Urinary bladder (tissue), 4 donors: ENCODE results near the gene FPR2. TPM values are rescaled to one million over a fixed set of nuclear protein-coding genes. Genes with fewer than 3 reads are reported as not detected.

ENCODE experiments used
- DNase-seq: peaks from one replicate; pipeline ENCODE4 v3.0.0-alpha.2; 2015; ENCODE audit errors: extremely low spot score
- H3K27ac ChIP-seq: one replicate; pipeline ENCODE4 v1.5.1; 2013; ENCODE audit warnings: low read depth, mild to moderate bottlenecking, moderate library complexity
- H3K36me3 ChIP-seq: one replicate; pipeline ENCODE4 v1.6.1; 2013; ENCODE audit warnings: mild to moderate bottlenecking, moderate library complexity; ENCODE audit not compliant: insufficient read depth
- H3K4me1 ChIP-seq: one replicate; pipeline ENCODE4 v1.6.1; 2013; ENCODE audit warnings: mild to moderate bottlenecking, moderate library complexity; ENCODE audit not compliant: insufficient read depth
- H3K4me3 ChIP-seq: one replicate; pipeline ENCODE4 v1.5.1; 2013; ENCODE audit warnings: low read depth, low read length
- WGBS: extraction: QIAGEN DNeasy Blood & Tissue Kit; methylation state at CpG from one replicate; pipeline ENCODE4 v1.1.7; 2013; 5-methylcytosine and 5-hydroxymethylcytosine counted together
- polyA plus RNA-seq: library from polyadenylated mRNA; stranded (reverse); fragments of 200-250 nt; gene quantifications from one replicate; pipeline ENCODE4 v1.2.3, GENCODE V29; 2013
- total RNA-seq: library from RNA; depleted of rRNA; stranded (reverse); fragments of >200 nt; gene quantifications from one replicate; pipeline ENCODE4 v1.2.3, GENCODE V29; 2014
- donor health status: healthy with polysubstance abuse.
- donor health status: healthy.

The FPR2 gene
- total and polyA plus RNA-seq, 2 donors: 1.0 to 4.9 TPM

DNA sequence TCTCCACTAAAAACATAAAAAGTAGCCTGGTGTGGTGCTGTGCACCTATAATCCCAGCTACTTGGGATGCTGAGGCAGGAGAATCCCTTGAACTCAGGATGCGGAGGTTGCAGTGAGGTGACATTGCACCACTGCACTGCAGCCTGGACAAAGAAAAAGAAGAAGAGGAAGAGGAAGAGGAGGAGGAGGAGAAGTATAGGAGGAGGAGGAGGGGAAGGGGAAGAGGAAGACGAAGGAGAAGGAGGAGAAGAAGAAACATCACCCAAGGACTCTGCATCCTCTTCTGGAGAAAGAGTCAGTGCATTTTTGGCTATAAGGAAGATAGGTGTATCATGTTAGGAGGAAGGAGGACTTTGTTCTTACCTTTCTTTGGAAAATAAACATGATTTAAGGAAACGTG lies 21.0 kb downstream of the FPR2 start:
- Histone ChIP-seq H3K4me1 (no peaks in the 10 kb centered on the region), H3K27ac (no peak overlapping the region), H3K36me3 (no peaks in the 10 kb centered on the region), H3K4me3 (no peak overlapping the region)
- DNase-seq: no peak
- 50% methylated on average over 3 of the region's 3 CpGs for WGBS

DNA sequence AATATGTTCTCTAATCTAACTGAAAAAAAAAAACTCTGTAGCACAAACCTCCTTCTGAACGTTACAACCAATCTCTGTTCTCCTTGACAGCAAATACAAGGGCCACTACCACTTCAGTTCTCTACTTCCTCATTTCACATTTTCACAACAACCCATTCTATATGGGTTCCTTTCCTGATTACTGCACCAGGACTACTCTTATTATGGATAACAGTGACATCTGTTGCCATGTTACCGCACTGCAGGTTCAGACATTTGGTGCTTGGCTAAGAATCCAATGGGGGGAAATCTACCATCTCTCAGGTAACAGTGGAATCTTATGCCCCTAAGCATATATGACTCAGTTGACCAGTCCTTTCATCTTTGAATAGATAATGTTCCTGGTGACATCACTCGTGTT lies 22.4 kb downstream of the FPR2 start:
- no peak for DNase-seq
- 33% methylated on average over 3 of the region's 3 CpGs for whole genome bisulfite sequencing
- no peak overlapping the region for H3K4me3 ChIP-seq
- H3K36me3 ChIP-seq: no peaks in the 10 kb centered on the region
- no peak overlapping the region for H3K27ac ChIP-seq
- H3K4me1 ChIP-seq: no peaks in the 10 kb centered on the region

DNA sequence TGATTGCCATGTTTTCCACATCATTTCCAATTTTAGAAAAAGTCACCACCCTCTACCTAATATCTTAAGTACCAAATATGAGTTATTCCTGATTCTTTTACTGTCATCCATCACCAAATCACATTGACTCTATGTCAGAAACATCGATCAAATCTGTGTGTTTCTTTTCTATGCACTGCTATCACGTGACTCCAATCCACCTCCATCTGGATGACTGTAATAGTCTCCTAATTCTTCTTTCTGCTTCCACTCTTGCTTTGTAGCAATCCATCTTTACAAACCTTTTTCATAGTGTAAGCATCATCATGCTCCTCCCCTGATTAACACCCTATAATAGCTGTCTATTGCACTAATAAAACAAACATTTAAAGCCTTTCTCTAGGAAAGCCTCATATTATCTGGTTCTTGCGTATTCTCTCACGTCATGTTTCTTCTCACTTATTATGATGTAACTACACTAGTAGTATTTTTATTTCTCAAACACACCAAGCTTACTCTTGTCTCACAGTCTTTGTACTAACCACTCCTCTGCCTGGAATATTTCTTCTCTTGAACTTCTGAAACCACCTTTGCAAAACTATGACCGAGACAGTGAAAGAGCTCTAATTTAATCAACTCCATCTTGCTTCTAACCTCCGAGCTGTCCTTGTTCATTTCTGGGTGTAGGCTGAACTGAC lies 23.3 kb downstream of the FPR2 start:
- whole genome bisulfite sequencing: 56% methylated on average over 6 of the region's 6 CpGs
- H3K4me1 ChIP-seq: no peaks in the 10 kb centered on the region
- no peak overlapping the region for H3K27ac ChIP-seq

DNA sequence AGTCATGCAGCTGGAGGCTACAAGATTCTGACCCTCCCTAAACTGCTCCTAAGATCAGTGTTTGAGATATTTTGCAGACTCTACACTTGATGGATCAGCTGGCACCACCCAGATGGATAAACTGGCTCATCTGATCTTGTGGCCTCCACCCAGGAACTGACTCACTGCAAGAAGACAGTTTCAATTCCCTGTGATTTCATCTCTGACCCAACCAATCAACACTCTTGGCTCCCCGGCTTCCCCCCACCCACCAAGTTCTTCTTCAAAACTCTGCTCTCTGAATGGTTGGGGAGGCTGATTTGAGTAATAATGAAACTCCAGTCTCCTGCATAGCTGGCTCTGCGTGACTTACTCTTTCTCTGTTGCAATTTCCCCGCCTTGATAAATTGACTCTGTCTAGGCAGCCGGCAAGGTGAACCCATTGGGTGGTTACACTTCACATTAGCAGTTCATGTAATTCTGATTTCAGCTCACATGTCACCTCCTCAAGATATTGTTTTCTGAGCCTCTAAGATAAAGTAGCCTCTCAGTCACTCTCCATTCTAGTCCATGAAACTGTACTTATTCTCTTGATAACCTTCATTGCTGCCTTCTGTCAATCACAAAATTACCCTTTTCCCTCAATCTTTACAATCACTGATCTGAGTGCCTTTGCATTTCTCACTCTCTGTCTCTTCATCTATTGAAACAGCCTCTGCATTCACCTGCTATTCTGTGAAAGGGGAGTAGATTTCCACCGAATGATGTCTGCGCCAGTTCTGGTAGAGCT lies 24.1 kb downstream of the FPR2 start:
- WGBS: 70% methylated on average over 6 of the region's 6 CpGs
- Histone ChIP-seq H3K4me3 (no peak overlapping the region), H3K27ac (no peak overlapping the region), H3K4me1 (no peaks in the 10 kb centered on the region), H3K36me3 (no peaks in the 10 kb centered on the region)
- no peak for DNase-seq

More for the DNA sequence above, 23.3 kb downstream of the FPR2 start:
- Histone ChIP-seq H3K36me3 (no peaks in the 10 kb centered on the region), H3K4me3 (no peak overlapping the region)
- no peak for DNase-seq

DNA sequence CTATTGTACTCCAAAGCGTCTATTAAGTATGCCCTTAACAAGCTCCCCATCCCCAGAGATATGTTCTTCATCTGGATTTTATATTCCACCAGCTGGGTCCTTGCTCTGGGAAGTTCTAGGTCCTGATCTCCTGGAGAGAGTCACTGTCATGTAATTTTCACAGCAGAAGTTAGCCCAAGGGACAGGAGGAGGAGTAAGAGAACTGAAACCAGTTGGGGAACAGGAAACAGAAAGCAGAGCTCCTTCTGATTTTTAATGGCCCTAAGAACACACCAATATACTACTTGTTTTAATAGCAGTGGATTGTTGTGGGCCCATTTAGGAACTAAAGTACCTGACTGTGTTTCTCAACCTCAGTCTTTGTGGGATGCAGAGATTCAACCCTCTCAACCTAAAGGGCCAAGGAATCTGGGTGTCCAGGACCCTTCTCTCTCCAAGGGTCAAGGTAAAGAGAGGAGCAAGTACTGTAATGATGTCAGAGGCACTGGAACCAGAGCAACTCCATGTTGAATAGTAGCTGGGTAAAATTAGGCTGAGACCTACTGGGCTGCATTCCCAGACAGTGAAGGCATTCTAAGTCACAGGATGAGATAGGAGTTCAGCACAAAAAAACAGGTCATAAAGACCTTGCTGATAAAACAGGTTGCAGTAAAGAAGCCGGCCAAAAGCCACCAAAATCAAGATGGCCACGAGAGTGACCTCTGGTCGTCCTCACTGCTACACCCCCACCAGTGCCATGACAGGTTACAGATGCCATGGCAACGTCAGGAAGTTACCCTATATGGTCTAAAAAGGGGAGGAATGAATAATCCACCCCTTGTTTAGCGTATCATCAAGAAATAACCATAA lies 25.9 kb downstream of the FPR2 start:
- Histone ChIP-seq H3K4me1 (no peaks in the 10 kb centered on the region), H3K36me3 (no peaks in the 10 kb centered on the region), H3K4me3 (no peak overlapping the region), H3K27ac (no peak overlapping the region)
- DNase-seq: no peak
- 62% methylated on average over 6 of the region's 6 CpGs for WGBS

DNA sequence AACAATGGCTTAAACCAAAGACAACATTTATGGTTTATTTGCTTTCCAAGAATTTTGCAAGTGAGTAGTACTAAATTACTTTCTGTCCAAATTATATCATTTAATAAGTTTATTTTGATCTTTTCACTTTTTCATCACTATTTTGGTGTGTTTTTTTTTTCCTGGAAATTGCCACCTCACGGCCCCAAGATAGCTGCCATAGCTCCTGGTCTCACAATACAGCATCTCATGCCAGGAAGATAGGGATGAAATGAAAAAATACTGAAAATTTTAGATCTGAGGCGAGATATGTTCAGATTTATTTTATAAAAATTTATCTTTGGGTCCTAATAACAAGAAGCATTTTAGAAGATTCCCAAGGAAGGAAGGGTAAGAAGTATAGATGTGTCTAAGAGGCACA lies 27.0 kb downstream of the FPR2 start:
- WGBS: 71% methylated on average over 2 of the region's 2 CpGs
- Histone ChIP-seq H3K27ac (no peak overlapping the region), H3K4me3 (no peak overlapping the region), H3K36me3 (no peaks in the 10 kb centered on the region), H3K4me1 (no peaks in the 10 kb centered on the region)
- no peak for DNase-seq

DNA sequence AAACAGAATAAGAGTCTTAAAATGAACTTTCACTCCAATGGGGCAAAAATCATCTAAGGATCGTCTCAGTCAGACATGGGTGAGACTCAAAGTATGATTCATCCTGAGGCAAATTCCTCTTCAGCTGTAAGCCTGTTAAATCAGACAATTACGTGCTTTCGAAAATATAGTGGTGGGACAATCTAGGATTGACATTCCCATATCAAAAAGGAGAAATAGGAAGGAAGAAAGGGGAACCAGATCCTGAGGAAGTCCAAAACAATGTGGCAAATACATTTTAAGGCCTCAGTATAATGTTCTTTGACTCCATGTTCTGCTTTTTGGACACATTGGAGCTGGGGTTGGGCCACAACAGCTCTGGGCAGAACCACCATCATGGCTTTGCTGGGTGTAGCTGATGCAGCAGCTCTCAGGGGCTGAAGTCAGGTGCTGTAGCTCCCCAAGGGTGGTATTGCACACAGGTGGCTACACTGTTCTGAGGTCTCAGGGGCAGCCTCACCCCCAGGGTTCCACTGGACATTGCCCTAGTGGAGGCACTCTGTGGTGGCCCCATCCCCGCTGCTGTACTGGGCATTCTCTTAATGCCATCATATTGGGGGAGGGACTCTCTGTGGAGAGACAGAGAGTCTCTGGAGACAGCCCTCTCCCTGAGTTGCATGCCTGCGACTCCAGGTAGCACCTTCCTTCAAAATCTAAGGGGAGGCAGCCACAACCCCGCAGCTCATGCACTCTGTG lies 28.2 kb downstream of the FPR2 start:
- WGBS: 79% methylated on average over 6 of the region's 6 CpGs
- Histone ChIP-seq H3K4me3 (no peak overlapping the region), H3K36me3 (no peaks in the 10 kb centered on the region), H3K4me1 (no peaks in the 10 kb centered on the region), H3K27ac (no peak overlapping the region)
- no peak for DNase-seq

DNA sequence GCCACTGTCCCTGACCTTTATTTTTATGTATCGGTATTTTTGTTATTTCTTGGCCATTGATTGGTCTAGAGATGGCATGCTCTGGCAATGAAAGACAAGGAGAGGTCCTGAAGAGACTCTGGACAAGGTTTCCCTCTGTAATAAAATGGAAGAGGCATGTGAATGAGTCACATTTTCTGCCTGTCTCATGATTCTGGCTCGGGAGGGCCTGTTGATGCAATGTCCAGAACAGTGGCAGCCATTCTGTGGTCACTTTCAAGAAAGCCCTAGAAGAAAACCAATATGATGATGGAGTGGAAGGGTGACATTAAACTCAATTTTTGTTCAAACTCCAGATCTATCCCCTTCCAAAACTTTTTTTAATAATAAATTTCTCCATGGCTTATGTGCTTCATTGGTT lies 32.0 kb downstream of the FPR2 start:
- DNase-seq: no peak
- Histone ChIP-seq H3K4me1 (no peaks in the 10 kb centered on the region), H3K4me3 (no peak overlapping the region), H3K36me3 (no peaks in the 10 kb centered on the region), H3K27ac (no peak overlapping the region)
- 76% methylated on average over 2 of the region's 2 CpGs for WGBS

DNA sequence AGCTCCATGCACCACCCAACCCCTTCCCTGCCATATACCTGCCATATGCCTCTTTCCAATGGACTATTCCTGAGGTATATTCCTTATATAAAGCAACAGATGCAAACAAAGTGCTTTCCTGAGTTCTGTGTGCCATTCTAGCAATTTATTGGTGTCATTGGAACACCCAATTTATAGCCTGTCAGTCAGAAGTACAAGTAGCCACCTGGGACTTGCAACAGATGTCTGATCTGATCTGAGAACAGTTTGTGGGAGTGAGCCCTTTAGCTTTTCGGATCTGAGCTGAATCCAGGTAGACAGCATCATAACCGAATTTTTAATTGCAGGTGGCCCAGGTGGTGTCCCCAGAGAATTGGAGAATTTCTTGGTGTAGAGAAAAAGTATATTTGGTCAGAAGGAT lies 33.0 kb downstream of the FPR2 start:
- Histone ChIP-seq H3K36me3 (no peaks in the 10 kb centered on the region), H3K4me1 (no peaks in the 10 kb centered on the region), H3K4me3 (no peak overlapping the region), H3K27ac (no peak overlapping the region)
- DNase-seq: no peak
- WGBS: 81% methylated on average over 2 of the region's 2 CpGs

DNA sequence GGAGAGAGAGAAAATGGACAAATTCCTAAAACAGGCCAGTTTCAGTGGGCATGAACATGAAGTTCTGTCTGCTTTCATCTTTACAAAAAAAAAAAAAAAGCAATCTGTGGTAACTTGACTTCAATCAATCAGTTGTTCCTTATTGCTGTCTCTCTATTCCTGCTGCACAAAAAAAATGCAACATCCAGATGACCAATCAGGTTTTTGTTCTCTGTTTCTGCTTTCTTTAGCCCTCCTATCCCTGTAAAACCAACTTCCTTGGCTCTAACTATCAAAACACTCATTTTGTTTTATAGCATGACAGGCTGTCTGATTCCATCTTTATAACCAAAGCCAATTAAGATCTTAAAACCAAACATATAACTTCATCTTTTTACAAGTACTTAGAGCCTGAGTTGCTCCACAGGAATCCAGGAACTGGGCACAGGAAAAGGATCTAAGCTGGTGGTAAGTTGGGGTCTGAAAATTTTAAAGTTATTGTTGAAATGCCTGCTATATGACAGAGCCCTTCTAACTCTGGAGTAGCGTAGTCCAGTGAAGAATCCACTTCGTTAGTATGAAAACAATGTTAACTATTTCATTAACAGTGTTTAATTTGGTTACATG lies 34.0 kb downstream of the FPR2 start, which contains the start of gene FPR3:
TSS of gene FPR3 (plus strand) at position 273 of the 606 bp plus-strand sequence. CDS start 28,592 bp downstream, outside the sequence.
- H3K4me1 ChIP-seq: no peaks in the 10 kb centered on the region
- H3K36me3 ChIP-seq: no peaks in the 10 kb centered on the region
- WGBS: 26% methylated on average over 2 of the region's 2 CpGs
- no peak within 1 kb of the TSS for H3K4me3 ChIP-seq
- H3K27ac ChIP-seq: no peak within 1 kb of the TSS
- no peak for DNase-seq

DNA sequence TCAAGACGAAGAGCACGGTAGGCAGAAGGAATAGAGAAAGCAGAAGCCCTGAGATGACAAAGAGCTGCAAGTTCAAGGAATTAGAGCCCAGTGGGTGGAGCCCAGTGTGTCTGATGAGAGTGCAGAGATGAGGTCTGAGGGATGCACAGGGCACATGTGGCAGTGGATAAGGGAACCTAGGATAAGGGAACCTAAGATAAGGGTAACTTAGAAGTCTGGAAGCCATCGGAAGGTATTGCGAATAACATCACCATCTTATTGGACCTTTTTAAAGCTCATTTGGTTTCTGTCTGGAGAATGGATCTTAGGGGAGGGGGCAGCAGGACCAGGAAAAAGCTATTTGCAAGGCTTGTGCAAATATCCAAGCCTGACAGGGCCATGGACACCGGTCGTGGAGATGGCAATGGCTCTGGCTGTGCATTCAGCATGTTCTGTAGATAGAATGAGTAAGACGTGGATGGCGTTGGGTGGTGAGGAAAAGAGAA lies 35.3 kb downstream of the FPR2 start:
- no peak for DNase-seq
- Histone ChIP-seq H3K4me1 (no peaks in the 10 kb centered on the region), H3K27ac (no peak overlapping the region), H3K4me3 (no peak overlapping the region), H3K36me3 (no peaks in the 10 kb centered on the region)
- WGBS: 81% methylated on average over 8 of the region's 8 CpGs

DNA sequence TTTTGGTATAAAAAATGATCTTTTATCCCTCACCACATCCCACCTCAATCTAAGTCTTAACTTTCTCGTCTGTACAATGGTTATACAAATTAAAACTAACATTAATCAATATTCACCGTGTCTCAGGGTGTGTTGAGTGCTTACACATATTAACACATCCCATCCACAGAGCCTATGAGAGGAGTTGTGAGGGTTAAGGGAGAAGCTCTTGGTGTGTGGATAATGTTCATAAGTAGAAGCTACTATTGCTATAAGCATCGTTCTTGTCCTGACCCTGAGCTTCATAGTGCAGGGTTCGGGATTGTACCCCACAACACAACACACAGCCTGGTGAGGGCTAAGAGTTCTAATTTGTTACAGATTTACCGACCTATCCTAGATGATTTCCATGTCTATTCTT lies 36.5 kb downstream of the FPR2 start:
- 78% methylated on average over 5 of the region's 5 CpGs for WGBS
- H3K4me1 ChIP-seq: no peaks in the 10 kb centered on the region
- no peak overlapping the region for H3K4me3 ChIP-seq
- DNase-seq: no peak
- H3K36me3 ChIP-seq: no peaks in the 10 kb centered on the region
- no peak overlapping the region for H3K27ac ChIP-seq

DNA sequence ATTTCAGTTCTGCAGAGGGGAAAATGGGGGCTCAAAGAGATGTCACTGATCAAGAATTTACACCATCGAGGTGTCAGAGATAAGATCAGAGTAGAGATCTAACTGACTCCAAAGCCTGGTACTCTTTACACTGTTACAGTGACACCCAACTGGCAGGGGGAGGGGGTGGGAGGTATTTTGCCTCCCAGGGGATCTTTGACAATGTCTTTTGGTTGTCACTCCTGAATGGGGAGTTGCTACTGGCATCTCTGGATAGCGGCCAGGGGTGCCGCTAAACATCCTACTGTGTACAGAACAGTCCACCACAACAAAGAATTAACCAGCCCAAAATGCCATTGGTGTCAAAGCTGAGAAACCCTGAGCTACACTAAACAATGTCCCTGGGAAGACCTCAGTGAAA lies 37.1 kb downstream of the FPR2 start:
- no peaks in the 10 kb centered on the region for H3K4me1 ChIP-seq
- no peak overlapping the region for H3K4me3 ChIP-seq
- no peak for DNase-seq
- no peak overlapping the region for H3K27ac ChIP-seq
- 65% methylated on average over 3 of the region's 3 CpGs for WGBS
- no peaks in the 10 kb centered on the region for H3K36me3 ChIP-seq
